OCI-LY3 (cell line): ENCODE measurements around the gene NCAN.

Experiments used
- H2AFZ ChIP-seq: fragments of 200-600, 300-600 bp; shearing (Covaris generic); 2 replicates; pipeline ENCODE4 v1.6.0; 2014; ENCODE audit warnings: antibody characterized with exemption, low read depth, low read length
- H3K27ac ChIP-seq: fragments of 200-600, 300-600 bp; sonication (generic); 2 replicates; pipeline ENCODE4 v1.5.1; 2014; ENCODE audit warnings: mild to moderate bottlenecking, low read length, moderate library complexity, mixed read lengths
- H3K27me3 ChIP-seq: fragments of 200-600, 300-600 bp; sonication (generic); 2 replicates; pipeline ENCODE4 v1.6.1; 2014; ENCODE audit warnings: low read depth, low read length, mixed read lengths
- H3K36me3 ChIP-seq: fragments of 200-600, 300-600 bp; sonication (generic); replicated peaks from 2 replicates; pipeline ENCODE3; 2014; ENCODE audit warnings: low read depth, low read length, mixed read lengths
- H3K4me1 ChIP-seq: fragments of 300-600, 200-600 bp; sonication (generic); 2 replicates; pipeline ENCODE4 v1.6.1; 2014; ENCODE audit warnings: low read length, mixed read lengths
- H3K4me2 ChIP-seq: fragments of 200-600, 300-600 bp; sonication (generic); 2 replicates; pipeline ENCODE4 v1.6.1; 2014; ENCODE audit warnings: low read length, mixed read lengths
- H3K4me3 ChIP-seq: fragments of 300-600, 200-600 bp; sonication (generic); 2 replicates; pipeline ENCODE4 v1.5.1; 2014; ENCODE audit warnings: antibody characterized with exemption, mild to moderate bottlenecking, low read length, moderate library complexity
- H3K79me2 ChIP-seq: fragments of 300-600, 200-600 bp; shearing (Covaris generic); 2 replicates; pipeline ENCODE4 v1.6.1; 2014; ENCODE audit warnings: mild to moderate bottlenecking, low read length, mixed read lengths
- H3K9ac ChIP-seq: fragments of 300-600, 200-600 bp; shearing (Covaris generic); 2 replicates; pipeline ENCODE4 v1.6.0; 2014; ENCODE audit warnings: mild to moderate bottlenecking, low read length, moderate library complexity
- H3K9me3 ChIP-seq: fragments of 200-600, 300-600 bp; shearing (Covaris generic); 2 replicates; pipeline ENCODE4 v1.6.1; 2014; ENCODE audit warnings: low read length, mixed read lengths; ENCODE audit not compliant: insufficient read depth
- H4K20me1 ChIP-seq: fragments of 200-600, 300-600 bp; sonication (generic); 2 replicates; pipeline ENCODE4 v1.6.1; 2016; ENCODE audit warnings: low read length, mixed read lengths; ENCODE audit not compliant: insufficient read depth
- CTCF ChIP-seq: fragments of 200-600, 300-600 bp; sonication (generic); IDR thresholded peaks from 2 replicates; pipeline ENCODE4 v1.5.1; 2014; ENCODE audit warnings: antibody characterized with exemption, low read length, low read depth
- EZH2phosphoT487 ChIP-seq: fragments of 200-600 bp; shearing (Covaris generic); IDR thresholded peaks from 2 replicates; pipeline ENCODE4 v1.6.1; 2018; ENCODE audit warnings: antibody characterized with exemption, mixed run types, low read depth

Gene NCAN

DNA sequence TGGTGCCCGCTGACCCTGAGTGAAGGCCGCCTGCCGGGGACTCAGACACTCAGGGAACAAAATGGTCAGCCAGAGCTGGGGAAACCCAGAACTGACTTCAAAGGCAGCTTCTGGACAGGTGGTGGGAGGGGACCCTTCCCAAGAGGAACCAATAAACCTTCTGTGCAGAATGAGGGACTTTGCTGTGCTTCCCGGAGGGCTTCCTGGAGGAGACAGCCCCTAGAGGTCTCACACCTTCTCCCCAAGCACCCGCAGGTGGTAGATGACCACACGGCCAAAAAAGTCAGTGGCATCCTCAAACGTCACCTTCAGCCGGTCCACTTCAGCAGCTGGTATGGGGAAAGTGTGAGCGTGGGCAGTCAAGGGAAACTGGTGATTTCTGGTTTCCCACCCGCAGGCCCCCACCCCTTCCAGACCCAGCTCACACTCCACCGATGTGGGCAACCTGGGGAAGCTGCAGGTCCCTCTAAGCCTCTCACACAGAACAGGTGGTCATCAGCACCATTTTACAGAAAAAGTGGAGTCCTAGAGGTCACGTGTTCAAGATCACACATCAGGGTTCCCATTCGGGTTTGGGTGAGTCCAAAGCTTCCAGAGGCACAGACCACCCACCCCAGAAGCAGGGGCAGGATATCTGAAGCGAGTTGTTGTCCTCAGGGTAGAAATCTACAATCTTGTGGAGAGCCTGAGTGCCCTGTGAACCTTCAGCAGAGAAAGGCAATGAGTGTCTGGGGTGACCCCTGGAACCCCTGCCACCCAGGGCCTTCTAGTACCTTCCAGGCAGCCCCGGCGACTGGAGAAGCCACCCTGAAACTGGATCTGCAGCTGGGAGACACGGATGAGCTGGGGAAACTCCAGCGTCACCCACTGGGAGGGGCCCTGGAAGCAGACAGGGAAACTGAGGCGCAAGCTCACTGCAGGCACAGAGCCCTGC lies 9.8 kb upstream of the NCAN start:
- peak overlapping the region; percentile 72; the same call in 1 of the 2 replicates for H3K9ac ChIP-seq
- TF ChIP-seq EZH2phosphoT487 (no peak), CTCF (no peak)
- no peaks in the 10 kb centered on the region for H3K27me3 ChIP-seq
- H3K79me2 ChIP-seq, result peaks cover 16% of the 10 kb centered on the region
- peak overlapping the region; percentile 87 for H3K4me3 ChIP-seq
- peaks cover 42% of the 10 kb centered on the region for H3K36me3 ChIP-seq
- no peak overlapping the region for H2AFZ ChIP-seq
- H3K9me3 ChIP-seq, result no peaks in the 10 kb centered on the region
- no peaks in the 10 kb centered on the region for H4K20me1 ChIP-seq
- H3K4me2 ChIP-seq, result peak overlapping the region; percentile 79
- H3K27ac ChIP-seq, result no peak overlapping the region
- H3K4me1 ChIP-seq, result peaks cover 6% of the 10 kb centered on the region; the same call in 1 of the 2 replicates

GRCh38 chr19:19202707-19203011 lies 9.1 kb upstream of the NCAN start:
- H3K36me3 ChIP-seq, result peaks cover 38% of the 10 kb centered on the region
- H3K27ac ChIP-seq, result peak overlapping the region; percentile 51
- peak overlapping the region; percentile 87 for H3K4me3 ChIP-seq
- H2AFZ ChIP-seq, result no peak overlapping the region
- H3K9me3 ChIP-seq, result no peaks in the 10 kb centered on the region
- H3K79me2 ChIP-seq, result peaks cover 16% of the 10 kb centered on the region
- peaks cover 6% of the 10 kb centered on the region; the same call in 1 of the 2 replicates for H3K4me1 ChIP-seq
- H4K20me1 ChIP-seq, result no peaks in the 10 kb centered on the region
- H3K4me2 ChIP-seq, result peak overlapping the region; percentile 79
- H3K9ac ChIP-seq, result peak overlapping the region; percentile 72
- H3K27me3 ChIP-seq, result no peaks in the 10 kb centered on the region
- TF ChIP-seq EZH2phosphoT487, result no peak
- TF ChIP-seq CTCF, result no peak

DNA sequence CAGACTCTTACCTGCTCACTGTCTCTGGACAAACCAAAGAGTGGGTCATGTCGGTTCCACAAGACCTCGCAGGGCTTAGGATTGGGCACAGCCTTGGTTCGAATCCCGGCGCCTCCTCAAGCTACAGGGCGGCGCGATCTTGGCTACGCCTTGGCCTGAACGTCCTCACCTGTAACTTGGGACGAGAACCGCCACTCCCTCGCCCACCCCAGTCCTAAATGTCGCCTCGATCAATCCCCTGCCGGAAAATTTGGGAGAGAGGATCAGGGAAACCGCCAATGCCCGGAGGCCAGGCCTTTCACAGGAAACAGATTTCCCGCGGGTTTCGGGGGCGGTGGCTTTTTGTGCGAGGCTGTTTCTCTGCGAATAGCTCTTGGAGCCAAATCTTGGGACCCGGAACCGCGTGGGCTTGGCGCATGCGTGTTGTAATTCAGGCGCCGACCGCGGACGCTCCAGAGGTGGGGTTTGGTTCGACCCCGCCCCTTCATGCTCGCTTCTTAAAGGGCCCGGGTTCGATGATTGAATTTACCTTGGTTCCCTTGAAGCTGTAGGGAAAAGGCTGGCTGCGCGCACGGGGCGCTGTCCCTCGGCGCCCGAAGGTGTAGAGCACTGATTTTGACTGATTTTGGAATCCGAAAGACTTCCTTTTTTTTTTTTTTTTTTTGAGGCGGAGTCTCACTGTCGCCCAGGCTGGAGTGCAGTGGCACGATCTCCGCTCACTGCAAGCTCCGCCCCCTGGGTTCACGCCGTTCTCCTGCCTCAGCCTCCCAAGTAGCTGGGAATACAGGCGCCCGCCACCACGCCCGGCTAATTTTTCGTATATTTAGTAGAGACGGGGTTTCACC lies 8.5 kb upstream of the NCAN start, which contains the start of gene NR2C2AP:
NR2C2AP (minus strand) TSS at position 403 of the 845 bp plus-strand sequence; CDS start at position 49, 354 bp downstream.
- peaks cover 6% of the 10 kb centered on the region; the same call in 1 of the 2 replicates for H3K4me1 ChIP-seq
- TF ChIP-seq EZH2phosphoT487 (no peak), CTCF (no peak)
- H3K4me3 ChIP-seq, result peak within 1 kb of the TSS; percentile 87
- H3K9ac ChIP-seq, result peak within 1 kb of the TSS; percentile 72
- H2AFZ ChIP-seq, result no peak within 1 kb of the TSS
- peak within 1 kb of the TSS; percentile 79 for H3K4me2 ChIP-seq
- no peaks in the 10 kb centered on the region for H4K20me1 ChIP-seq
- H3K27me3 ChIP-seq, result no peaks in the 10 kb centered on the region
- H3K36me3 ChIP-seq, result peaks cover 34% of the 10 kb centered on the region
- peak within 1 kb of the TSS; percentile 51 for H3K27ac ChIP-seq
- no peaks in the 10 kb centered on the region for H3K9me3 ChIP-seq
- H3K79me2 ChIP-seq, result peaks cover 16% of the 10 kb centered on the region

- H3K4me3 ChIP-seq, result no peak overlapping the region
- H4K20me1 ChIP-seq, result no peaks in the 10 kb centered on the region
- no peak overlapping the region for H3K4me2 ChIP-seq
- no peak overlapping the region for H3K9ac ChIP-seq
- H3K27ac ChIP-seq, result no peak overlapping the region
- peaks cover 16% of the 10 kb centered on the region for H3K79me2 ChIP-seq
- no peak overlapping the region for H2AFZ ChIP-seq
- H3K36me3 ChIP-seq, result peaks cover 25% of the 10 kb centered on the region
- no peaks in the 10 kb centered on the region for H3K9me3 ChIP-seq
- TF ChIP-seq EZH2phosphoT487 (no peak), CTCF (no peak)
- peaks cover 6% of the 10 kb centered on the region; the same call in 1 of the 2 replicates for H3K4me1 ChIP-seq
- no peaks in the 10 kb centered on the region for H3K27me3 ChIP-seq
Observed at GRCh38 chr19:19204181-19204580, 7.6 kb upstream of the NCAN start.
